ENCODE results near the gene TSTD2. TPM values are rescaled to one million over a fixed set of nuclear protein-coding genes. Genes with fewer than 3 reads are reported as not detected.

Gene TSTD2
- polyA plus RNA-seq, 3 donors, result 1.2 to 11.4 (median 2.4) TPM

GRCh38 chr9:97570899-97571298 is 62.3 kb downstream of the TSTD2 start:
- no peaks in the 10 kb centered on the region for H3K36me3 ChIP-seq (replicated peaks in 1 of 2; ENCODE audit: control insufficient read depth in 1 of 2, insufficient read depth in 2 of 2, low read length in 2 of 2)
- H3K27me3 ChIP-seq (ENCODE audit: control insufficient read depth in 2 of 2, insufficient read depth in 2 of 2, low read length in 2 of 2), result no peaks in the 10 kb centered on the region
- WGBS (ENCODE audit: insufficient coverage), result 100% methylated on average over 6 of the region's 6 CpGs
- Mint-ChIP-seq H3K36me3 (no peaks in the 10 kb centered on the region), H3K4me3 (no peak overlapping the region), H3K27me3 (ENCODE audit: low read depth in 3 of 3) (peaks cover 0 to 9% (median 2%) of the 10 kb centered on the region in 3 donors), H3K9me3 (peaks cover 0 to 6% (median 4%) of the 10 kb centered on the region in 7 donors), H3K4me1 (peaks cover 13% of the 10 kb centered on the region), H3K27ac (no peak overlapping the region)
- no peak for DNase-seq
- H3K4me2 ChIP-seq (replicated peaks; ENCODE audit: extremely low read depth, low read length, poor library complexity, severe bottlenecking), result no peak overlapping the region
- no peak overlapping the region for H3K4me3 ChIP-seq (replicated peaks in 1 of 3; ENCODE audit: low read depth in 2 of 3, low read length in 3 of 3)
- no peaks in the 10 kb centered on the region for H4K20me1 ChIP-seq (ENCODE audit: insufficient read depth, low read length)
- no peak overlapping the region for H2AFZ ChIP-seq (ENCODE audit: insufficient read depth, low read depth, low read length, poor library complexity, severe bottlenecking)
- no peaks in the 10 kb centered on the region for H3K79me2 ChIP-seq (ENCODE audit: insufficient read depth, low read length)
- peaks cover 7 to 9% of the 10 kb centered on the region in 2 donors for H3K4me1 ChIP-seq (ENCODE audit: control insufficient read depth in 1 of 2, insufficient read depth in 2 of 2, low read length in 2 of 2)
- TF ChIP-seq CTCF (IDR thresholded peaks at IDR 0.05), result no peak
- no peaks in the 10 kb centered on the region for H3K9me3 ChIP-seq (replicated peaks in 1 of 2; ENCODE audit: control insufficient read depth in 1 of 2, insufficient read depth in 1 of 2, low read length in 2 of 2)
- intact Hi-C loops (cut with micrococcal nuclease), result no loop called here
- no peak overlapping the region for H3K9ac ChIP-seq (ENCODE audit: insufficient read depth, low read length, poor library complexity, severe bottlenecking)
- H3K27ac ChIP-seq (ENCODE audit: low read depth in 1 of 2, low read length in 2 of 2), result no peak overlapping the region

GRCh38 chr9:97568461-97569275 is 64.5 kb downstream of the TSTD2 start:
- no peak for TF ChIP-seq CTCF (IDR thresholded peaks at IDR 0.05)
- H3K36me3 ChIP-seq (replicated peaks in 1 of 2; ENCODE audit: control insufficient read depth in 1 of 2, insufficient read depth in 2 of 2, low read length in 2 of 2), result no peaks in the 10 kb centered on the region
- Mint-ChIP-seq H3K27ac (no peak overlapping the region), H3K4me1 (no peaks in the 10 kb centered on the region), H3K9me3 (peaks cover 0 to under 1% (median 0%) of the 10 kb centered on the region in 7 donors), H3K27me3 (ENCODE audit: low read depth in 3 of 3) (peaks cover 0 to 4% (median 4%) of the 10 kb centered on the region in 3 donors), H3K36me3 (no peaks in the 10 kb centered on the region), H3K4me3 (no peak overlapping the region)
- H3K79me2 ChIP-seq (ENCODE audit: insufficient read depth, low read length), result no peaks in the 10 kb centered on the region
- H3K27ac ChIP-seq (ENCODE audit: low read depth in 1 of 2, low read length in 2 of 2), result no peak overlapping the region
- DNase-seq, result no peak
- no peaks in the 10 kb centered on the region for H3K4me1 ChIP-seq (ENCODE audit: control insufficient read depth in 1 of 2, insufficient read depth in 2 of 2, low read length in 2 of 2)
- intact Hi-C loops (cut with micrococcal nuclease), result no loop called here
- no peaks in the 10 kb centered on the region for H4K20me1 ChIP-seq (ENCODE audit: insufficient read depth, low read length)
- no peak overlapping the region for H2AFZ ChIP-seq (ENCODE audit: insufficient read depth, low read depth, low read length, poor library complexity, severe bottlenecking)
- no peaks in the 10 kb centered on the region for H3K9me3 ChIP-seq (replicated peaks in 1 of 2; ENCODE audit: control insufficient read depth in 1 of 2, insufficient read depth in 1 of 2, low read length in 2 of 2)
- no peak overlapping the region for H3K4me3 ChIP-seq (replicated peaks in 1 of 3; ENCODE audit: low read depth in 2 of 3, low read length in 3 of 3)
- no peaks in the 10 kb centered on the region for H3K27me3 ChIP-seq (ENCODE audit: control insufficient read depth in 2 of 2, insufficient read depth in 2 of 2, low read length in 2 of 2)
- no peak overlapping the region for H3K9ac ChIP-seq (ENCODE audit: insufficient read depth, low read length, poor library complexity, severe bottlenecking)
- no peak overlapping the region for H3K4me2 ChIP-seq (replicated peaks; ENCODE audit: extremely low read depth, low read length, poor library complexity, severe bottlenecking)
- WGBS (ENCODE audit: insufficient coverage), result 98% methylated on average over 8 of the region's 11 CpGs
